Measurements from ENCODE around the gene OR52W1.

Gene OR52W1

DNA sequence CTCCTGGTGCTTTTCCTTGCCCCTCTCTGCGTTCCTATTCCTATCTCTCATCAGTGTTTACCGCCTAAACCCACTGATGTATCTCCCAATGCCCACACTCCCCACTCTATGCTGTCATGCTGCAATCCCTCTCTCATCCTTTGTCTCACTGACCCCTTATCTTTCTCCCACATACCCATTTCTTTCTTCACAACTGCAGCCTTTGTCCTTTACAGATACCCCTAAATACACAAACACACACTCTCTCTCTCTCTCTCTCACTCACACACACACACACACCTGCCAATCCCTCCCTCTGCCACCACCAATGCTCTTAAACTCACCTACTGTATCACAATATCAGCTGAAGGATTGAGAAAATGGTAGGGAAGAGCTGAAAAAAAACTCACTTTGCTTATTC is 23.6 kb upstream of the OR52W1 start:
- DNase-seq, result no peak
- Histone ChIP-seq H3K4me3 (no peak overlapping the region), H3K9me3 (no peaks in the 10 kb centered on the region), H3K27me3 (no peaks in the 10 kb centered on the region), H3K36me3 (no peaks in the 10 kb centered on the region), H3K4me1 (no peaks in the 10 kb centered on the region), H3K27ac (no peak overlapping the region)
- intact Hi-C loops (cut with DNase I; ENCODE audit: low total_unique reads), result no loop called here
- TF ChIP-seq, protein P1, sequence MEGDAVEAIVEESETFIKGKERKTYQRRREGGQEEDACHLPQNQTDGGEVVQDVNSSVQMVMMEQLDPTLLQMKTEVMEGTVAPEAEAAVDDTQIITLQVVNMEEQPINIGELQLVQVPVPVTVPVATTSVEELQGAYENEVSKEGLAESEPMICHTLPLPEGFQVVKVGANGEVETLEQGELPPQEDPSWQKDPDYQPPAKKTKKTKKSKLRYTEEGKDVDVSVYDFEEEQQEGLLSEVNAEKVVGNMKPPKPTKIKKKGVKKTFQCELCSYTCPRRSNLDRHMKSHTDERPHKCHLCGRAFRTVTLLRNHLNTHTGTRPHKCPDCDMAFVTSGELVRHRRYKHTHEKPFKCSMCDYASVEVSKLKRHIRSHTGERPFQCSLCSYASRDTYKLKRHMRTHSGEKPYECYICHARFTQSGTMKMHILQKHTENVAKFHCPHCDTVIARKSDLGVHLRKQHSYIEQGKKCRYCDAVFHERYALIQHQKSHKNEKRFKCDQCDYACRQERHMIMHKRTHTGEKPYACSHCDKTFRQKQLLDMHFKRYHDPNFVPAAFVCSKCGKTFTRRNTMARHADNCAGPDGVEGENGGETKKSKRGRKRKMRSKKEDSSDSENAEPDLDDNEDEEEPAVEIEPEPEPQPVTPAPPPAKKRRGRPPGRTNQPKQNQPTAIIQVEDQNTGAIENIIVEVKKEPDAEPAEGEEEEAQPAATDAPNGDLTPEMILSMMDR (IDR thresholded peaks at IDR 0.05), result no peak

DNA sequence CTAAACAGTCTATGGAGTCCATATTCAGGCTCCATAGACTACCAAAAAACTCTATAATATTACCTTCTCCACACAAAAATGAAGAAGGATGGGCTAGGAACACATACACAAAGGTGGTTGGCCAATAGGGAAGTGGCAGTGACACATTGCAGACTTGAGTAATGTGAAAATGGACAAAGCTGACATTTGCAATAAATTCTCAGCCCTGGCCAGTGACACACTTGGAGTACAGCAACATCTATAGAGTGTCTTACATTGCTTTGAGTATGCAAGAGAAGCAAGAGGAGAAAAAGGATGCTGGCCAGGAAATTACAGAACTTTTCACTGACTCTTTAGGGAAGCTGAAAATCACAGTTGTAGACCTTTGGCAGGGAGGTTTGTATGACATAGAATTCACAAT is 7.3 kb upstream of the OR52W1 start:
- intact Hi-C loops (cut with DNase I; ENCODE audit: low total_unique reads), result no loop called here
- Histone ChIP-seq H3K27ac (no peak overlapping the region), H3K36me3 (no peaks in the 10 kb centered on the region), H3K9me3 (no peaks in the 10 kb centered on the region), H3K27me3 (no peaks in the 10 kb centered on the region), H3K4me3 (no peak overlapping the region), H3K4me1 (no peaks in the 10 kb centered on the region)
- TF ChIP-seq, protein P1 (IDR thresholded peaks at IDR 0.05), result no peak
- DNase-seq, result no peak

DNA sequence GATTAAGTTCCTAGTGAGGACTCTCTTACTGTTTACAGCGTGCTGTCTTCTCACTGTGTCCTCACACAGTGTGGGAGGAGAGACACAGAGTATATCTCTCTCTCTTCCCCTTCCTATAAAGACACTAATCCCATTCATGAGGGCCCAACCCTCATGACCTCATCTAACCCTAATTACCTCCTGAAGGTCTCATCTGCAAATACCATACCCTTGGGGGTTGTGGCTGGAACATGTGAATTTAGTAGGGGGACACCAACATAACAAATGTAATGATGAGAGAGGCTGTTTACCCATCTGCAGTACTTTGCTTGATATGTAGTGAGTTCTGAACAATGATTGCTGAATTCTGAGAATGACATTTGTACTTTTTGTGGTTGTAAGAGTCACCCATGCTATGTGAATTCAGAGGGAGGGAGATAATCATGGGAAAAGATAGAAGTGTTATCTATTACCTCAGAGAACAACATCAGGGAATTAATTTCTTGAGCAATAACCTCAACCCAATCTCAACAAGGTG is 4.9 kb upstream of the OR52W1 start:
- TF ChIP-seq, protein P1 (IDR thresholded peaks at IDR 0.05), result no peak
- no peaks in the 10 kb centered on the region for H3K27me3 ChIP-seq
- no peaks in the 10 kb centered on the region for H3K4me1 ChIP-seq
- H3K9me3 ChIP-seq, result no peaks in the 10 kb centered on the region
- no peak overlapping the region for H3K27ac ChIP-seq
- no peak for DNase-seq
- intact Hi-C loops (cut with DNase I; ENCODE audit: low total_unique reads), result no loop called here
- H3K36me3 ChIP-seq, result no peaks in the 10 kb centered on the region
- no peak overlapping the region for H3K4me3 ChIP-seq

DNA sequence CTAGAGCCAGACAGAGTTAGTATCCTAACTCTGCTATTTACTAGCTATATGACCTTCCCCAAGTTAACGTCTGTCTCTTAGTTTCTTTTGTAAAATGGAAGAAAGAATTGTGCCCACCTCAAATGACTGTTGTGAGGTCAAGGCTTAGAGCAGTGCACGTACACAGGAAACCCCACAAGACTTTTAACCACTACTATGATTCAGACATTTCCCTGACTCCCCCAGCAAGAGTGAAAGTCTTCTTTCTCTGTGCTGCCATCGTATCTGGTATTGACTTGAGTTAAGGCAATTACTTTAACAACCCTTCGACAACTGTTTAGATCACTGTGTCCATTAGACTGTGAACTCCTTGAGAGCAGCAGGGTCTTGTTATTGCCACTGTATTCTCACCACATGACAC is 2.6 kb upstream of the OR52W1 start:
- no peaks in the 10 kb centered on the region for H3K9me3 ChIP-seq
- TF ChIP-seq, protein P1 (IDR thresholded peaks at IDR 0.05), result no peak
- DNase-seq, result no peak
- H3K27me3 ChIP-seq, result no peaks in the 10 kb centered on the region
- intact Hi-C loops (cut with DNase I; ENCODE audit: low total_unique reads), result no loop called here
- no peaks in the 10 kb centered on the region for H3K4me1 ChIP-seq
- H3K4me3 ChIP-seq, result no peak overlapping the region
- no peaks in the 10 kb centered on the region for H3K36me3 ChIP-seq
- no peak overlapping the region for H3K27ac ChIP-seq

DNA sequence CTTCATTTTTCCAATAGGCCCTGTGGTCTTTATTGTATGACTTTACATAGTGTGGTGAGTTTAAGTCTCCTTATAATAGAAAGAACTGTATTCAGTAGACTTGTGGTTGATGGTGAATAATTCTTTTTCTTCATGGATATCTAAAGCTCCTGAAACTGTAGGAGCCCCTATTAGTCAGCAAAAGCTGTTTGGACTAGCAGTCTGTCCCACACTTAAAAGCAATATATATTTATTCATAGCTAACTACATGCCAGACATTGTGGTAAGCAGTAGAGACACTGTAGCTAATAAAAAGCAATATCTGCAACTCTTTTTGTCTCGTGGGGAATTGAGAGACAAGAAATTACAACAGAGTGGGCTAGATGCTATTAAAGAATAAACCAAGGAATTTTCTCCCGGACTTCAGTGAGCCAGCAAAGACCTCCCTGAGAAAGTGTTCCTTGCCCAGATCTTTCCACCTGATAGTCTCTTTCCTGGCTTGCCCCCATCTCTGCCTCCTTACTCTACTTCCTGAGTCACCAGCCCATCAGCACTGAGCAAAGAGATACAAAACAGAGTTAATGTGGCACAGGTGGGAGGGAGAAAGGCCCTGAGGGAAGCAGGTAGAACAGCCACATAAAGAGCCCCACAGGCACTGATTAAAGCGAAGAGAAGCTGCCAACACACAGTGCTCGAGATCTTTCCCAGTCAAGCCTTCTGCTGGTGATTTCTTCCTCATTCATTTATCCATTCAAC is 1.4 kb upstream of the OR52W1 start:
- no peak for DNase-seq

More for the DNA sequence above, 1.4 kb upstream of the OR52W1 start:
- Histone ChIP-seq H3K27me3 (no peaks in the 10 kb centered on the region), H3K4me3 (no peak overlapping the region), H3K36me3 (peaks cover 0 to 4% (median 0%) of the 10 kb centered on the region in 3 donors), H3K4me1 (no peaks in the 10 kb centered on the region), H3K27ac (no peak overlapping the region), H3K9me3 (no peaks in the 10 kb centered on the region)
- intact Hi-C loops (cut with DNase I; ENCODE audit: low total_unique reads), result no loop called here
- TF ChIP-seq, protein P1 (IDR thresholded peaks at IDR 0.05), result no peak

All from tibial artery (tissue), 4 donors.